ENCODE results near the gene ACAA2.
"Not testable (repeated sequence)": the region's sequence is repeated elsewhere in the genome, so short reads cannot be mapped to it uniquely, and the experiment has no call there.

ACAA2 gene

GRCh38 chr18:49841236-49842217, 28.2 kb upstream of the ACAA2 start:
- TF ChIP-seq CTCF (IDR thresholded peaks at IDR 0.05; ENCODE audit: low read depth, low read length, missing control alignments), result no peak
- in situ Hi-C loops (cut with HindIII; ENCODE audit: low sequenced_read_pairs), result no loop called here
- DNase-seq (ENCODE audit: low read depth), result no peak
- H3K4me3 ChIP-seq (ENCODE audit: low read depth, low read length), result no peak overlapping the region

GRCh38 chr18:49839012-49839411, 25.7 kb upstream of the ACAA2 start:
- no peak overlapping the region for H3K4me3 ChIP-seq (ENCODE audit: low read depth, low read length)
- TF ChIP-seq CTCF (IDR thresholded peaks at IDR 0.05; ENCODE audit: low read depth, low read length, missing control alignments), result peak; percentile 5
- in situ Hi-C loops (cut with HindIII; ENCODE audit: low sequenced_read_pairs), result no loop called here
- peak; percentile 37 for DNase-seq (ENCODE audit: low read depth)

- H3K4me3 ChIP-seq (ENCODE audit: low read depth, low read length), result no peak overlapping the region
- no peak for DNase-seq (ENCODE audit: low read depth)
- in situ Hi-C loops (cut with HindIII; ENCODE audit: low sequenced_read_pairs), result no loop called here
- TF ChIP-seq CTCF (IDR thresholded peaks at IDR 0.05; ENCODE audit: low read depth, low read length, missing control alignments), result no peak
Observed at GRCh38 chr18:49838381-49838780, 25.0 kb upstream of the ACAA2 start.

- DNase-seq (ENCODE audit: low read depth), result no peak
- H3K4me3 ChIP-seq (ENCODE audit: low read depth, low read length), result no peak overlapping the region
- TF ChIP-seq CTCF (IDR thresholded peaks at IDR 0.05; ENCODE audit: low read depth, low read length, missing control alignments), result no peak
- in situ Hi-C loops (cut with HindIII; ENCODE audit: low sequenced_read_pairs), result no loop called here
Observed at GRCh38 chr18:49837889-49838288, 24.6 kb upstream of the ACAA2 start.

GRCh38 chr18:49837316-49837835, 24.0 kb upstream of the ACAA2 start:
- H3K4me3 ChIP-seq (ENCODE audit: low read depth, low read length); DNase-seq (ENCODE audit: low read depth); in situ Hi-C loops (cut with HindIII; ENCODE audit: low sequenced_read_pairs): not testable (repeated sequence)

GRCh38 chr18:49835405-49835804, 22.1 kb upstream of the ACAA2 start:
- no peak overlapping the region for H3K4me3 ChIP-seq (ENCODE audit: low read depth, low read length)
- in situ Hi-C loops (cut with HindIII; ENCODE audit: low sequenced_read_pairs), result no loop called here

More at GRCh38 chr18:49835405-49835804, 22.1 kb upstream of the ACAA2 start:
- DNase-seq (ENCODE audit: low read depth), result no peak
- no peak for TF ChIP-seq CTCF (IDR thresholded peaks at IDR 0.05; ENCODE audit: low read depth, low read length, missing control alignments)

All from astrocyte of the cerebellum (primary cell).